Measurements from ENCODE around the gene SCN11A. TPM values are rescaled to one million over a fixed set of nuclear protein-coding genes. Genes with fewer than 3 reads are reported as not detected.

Gene SCN11A
- total RNA-seq, 1 experiment from 2014 or later, result 0.05 TPM

GRCh38 chr3:39051649-39052561 is at the start of gene SCN11A, which contains the start of gene WDR48 (continued):
- TF ChIP-seq REST (IDR thresholded peaks at IDR 0.05; ENCODE audit: low read depth), result no peak; the same call in 1 of the 2 replicates

- Histone ChIP-seq H3K27me3 (ENCODE audit: insufficient read depth, low read length) (no peaks in the 10 kb centered on the region), H4K20me1 (ENCODE audit: insufficient read depth) (no peaks in the 10 kb centered on the region), H3K9me3 (ENCODE audit: control insufficient read depth in 1 of 2, insufficient read depth in 1 of 2, low read depth in 1 of 2, low read length in 2 of 2) (no peaks in the 10 kb centered on the region), H3K4me2 (ENCODE audit: low read length) (no peak overlapping the region), H3K79me2 (ENCODE audit: insufficient read depth, low read length) (peaks cover 10% of the 10 kb centered on the region; the same call in 1 of the 2 replicates), H3K9ac (ENCODE audit: low read length) (no peak overlapping the region), H3K9me2 (ENCODE audit: insufficient read depth) (no peaks in the 10 kb centered on the region), H3K27ac (ENCODE audit: low read depth, low read length) (no peak overlapping the region), H3K4me1 (ENCODE audit: control insufficient read depth in 1 of 2, insufficient read depth in 2 of 2, low read length in 2 of 2) (peaks cover 7 to 8% of the 10 kb centered on the region in 2 experiments), H3K4me3 (replicated peaks in 1 of 2; ENCODE audit: low read depth in 1 of 2, low read length in 2 of 2) (no peak overlapping the region), H3K36me3 (ENCODE audit: control insufficient read depth in 1 of 2, insufficient read depth in 2 of 2, low read length in 2 of 2) (peaks cover 6 to 18% of the 10 kb centered on the region in 2 experiments; a peak in 3 of 4 replicates), H2AFZ (ENCODE audit: low read depth, low read length, poor library complexity, severe bottlenecking) (no peak overlapping the region)
- BruUV-seq (replicated peaks), result no TSS peak
- DNase-seq (ENCODE audit: low read depth, low spot score), result no peak
- POLR2A ChIA-PET, result no interaction called here
- ATAC-seq, result peak; percentile 87
- intact Hi-C loops (cut with micrococcal nuclease), result loop anchor here (1.0 to 5.0 kb wide), 3 partner anchors 81 to 278 kb away; no protein-coding TSS in a partner anchor
- TF ChIP-seq EZH2phosphoT487 (IDR thresholded peaks at IDR 0.05; ENCODE audit: borderline replicate concordance), result no peak
- peak; percentile 80 for TF ChIP-seq RAD21 (IDR thresholded peaks at IDR 0.05; ENCODE audit: low read depth)
- TF ChIP-seq SIN3A (IDR thresholded peaks at IDR 0.05; ENCODE audit: low read depth), result no peak
- no peak for TF ChIP-seq ATF3 (IDR thresholded peaks at IDR 0.05)
- TF ChIP-seq CTCF (IDR thresholded peaks at IDR 0.05 in 2 of 3, conservative IDR thresholded peaks at IDR 0.05 in 1 of 3; ENCODE audit: borderline replicate concordance in 1 of 3, insufficient read depth in 1 of 3, low read depth in 2 of 3, low read length in 2 of 3), result peak; percentile 69 to 88 (median 81); a peak in 5 of 6 replicates
- RAD21 ChIA-PET (ENCODE audit: low non-redundant PET in 1 of 2, low total read pairs in 2 of 2, uncharacterized antibody in 2 of 2, unreplicated experiment in 2 of 2), result interaction anchor here (0.7 to 0.8 kb wide), 2 partner anchors 187 to 586 kb away, joined by 3 read pairs; no protein-coding TSS in a partner anchor
- CTCF ChIA-PET, result interaction anchor here (1.0 kb wide), 2 partner anchors 13 to 187 kb away, joined by 3 to 23 read pairs; no protein-coding TSS in a partner anchor
These were observed 49.4 kb upstream of the SCN11A start for GRCh38 chr3:39101022-39101689.
